Endodermal cell (in vitro differentiated cells): Measurements from ENCODE around the gene DISP3. TPM values are rescaled to one million over a fixed set of nuclear protein-coding genes. Genes with fewer than 3 reads are reported as not detected.

Experiments used
- DNase-seq: peaks from one replicate; pipeline ENCODE4 v3.0.0-alpha.2; 2017
- H3K27ac ChIP-seq: 2 replicates; pipeline ENCODE4 v1.5.1; 2013; ENCODE audit warnings: mild to moderate bottlenecking, low read depth, low read length, moderate library complexity
- H3K27me3 ChIP-seq: 2 replicates; pipeline ENCODE4 v1.6.1; 2013; ENCODE audit warnings: mild to moderate bottlenecking, low read length, moderate library complexity; ENCODE audit not compliant: insufficient read depth, control insufficient read depth, poor library complexity, severe bottlenecking
- H3K36me3 ChIP-seq: 2 replicates; pipeline ENCODE4 v1.7.0; 2013; ENCODE audit warnings: mild to moderate bottlenecking, low read length, moderate library complexity; ENCODE audit not compliant: control insufficient read depth, insufficient read depth
- H3K4me1 ChIP-seq: one replicate; pipeline ENCODE4 v1.7.0; 2013; ENCODE audit warnings: low read length; ENCODE audit not compliant: control insufficient read depth, insufficient read depth
- H3K4me3 ChIP-seq: 2 replicates; pipeline ENCODE4 v1.5.1; 2013; ENCODE audit warnings: mild to moderate bottlenecking, low read length, moderate library complexity
- H3K9ac ChIP-seq: 2 replicates; pipeline ENCODE4 v1.6.1; 2013; ENCODE audit warnings: mild to moderate bottlenecking, low read length, moderate library complexity; ENCODE audit not compliant: poor library complexity, severe bottlenecking; ENCODE audit errors: extremely low read depth
- H3K9me3 ChIP-seq: 2 replicates; pipeline ENCODE4 v1.6.1; 2013; ENCODE audit warnings: mild to moderate bottlenecking, low read length, moderate library complexity; ENCODE audit not compliant: control insufficient read depth
- H3K27ac Mint-ChIP-seq: 2 replicates; pipeline ENCODE4 v1.8.0; 2020; ENCODE audit warnings: mixed read lengths
- H3K27me3 Mint-ChIP-seq: 2 replicates; pipeline ENCODE4 v1.8.0; 2021; ENCODE audit warnings: mild to moderate bottlenecking, mixed read lengths; ENCODE audit not compliant: insufficient read depth
- H3K36me3 Mint-ChIP-seq: 2 replicates; pipeline ENCODE4 v1.8.0; 2020; ENCODE audit warnings: low read depth, mixed read lengths
- H3K4me1 Mint-ChIP-seq: 2 replicates; pipeline ENCODE4 v1.8.0; 2020; ENCODE audit warnings: mixed read lengths
- H3K4me3 Mint-ChIP-seq: 2 replicates; pipeline ENCODE4 v1.8.0; 2020; ENCODE audit warnings: mild to moderate bottlenecking, moderate library complexity, mixed read lengths
- H3K9me3 Mint-ChIP-seq: 2 replicates; pipeline ENCODE4 v1.8.0; 2020; ENCODE audit warnings: mild to moderate bottlenecking, mixed read lengths
- CTCF ChIP-seq: fragments of 200-600 bp; sonication (generic); conservative IDR thresholded peaks from 2 replicates; pipeline ENCODE4 v1.5.0; 2021; ENCODE audit warnings: antibody characterized with exemption, mild to moderate bottlenecking
- WGBS, 2 experiments: methylation state at CpG; one replicate each; pipeline versions ENCODE4 v1.1.5 to v1.1.7; 2013; ENCODE audit warnings: missing lambda C conversion rate in 2 of 2, mixed read lengths in 1 of 2; ENCODE audit not compliant: insufficient coverage in 1 of 2, insufficient read length in 1 of 2; 5-methylcytosine and 5-hydroxymethylcytosine counted together
- total RNA-seq, 2 donors: library from RNA; stranded (reverse); fragmentation: NEBNext Ultra II Directional in 1 of 2; extraction: Animal tissue kit (Norgen Biotek cat#: 25700) in 1 of 2; gene quantifications; 2 replicates in 1 of 2; 3 replicates in 1 of 2; pipeline ENCODE4 v1.2.1, GENCODE V29; 2021

The DISP3 gene
- total RNA-seq, 2 donors from 2014 or later, result 9.6 to 11.6 TPM

GRCh38 chr1:11488201-11488770 lies 9.3 kb downstream of the DISP3 start:
- H3K36me3 ChIP-seq, result no peaks in the 10 kb centered on the region
- Mint-ChIP-seq H3K4me1 (peaks cover 26% of the 10 kb centered on the region), H3K36me3 (no peaks in the 10 kb centered on the region), H3K9me3 (no peaks in the 10 kb centered on the region), H3K4me3 (no peak overlapping the region), H3K27ac (no peak overlapping the region), H3K27me3 (no peaks in the 10 kb centered on the region)
- 88 to 95% methylated on average over 3 to 8 of the region's 9 CpGs for WGBS, 2 experiments
- H3K4me1 ChIP-seq, result peaks cover 7% of the 10 kb centered on the region
- H3K27ac ChIP-seq, result no peak overlapping the region
- no peak for DNase-seq
- no peak overlapping the region for H3K9ac ChIP-seq
- H3K4me3 ChIP-seq, result no peak overlapping the region
- H3K27me3 ChIP-seq, result no peaks in the 10 kb centered on the region
- peaks cover 2% of the 10 kb centered on the region for H3K9me3 ChIP-seq
- TF ChIP-seq CTCF, result no peak

DNA sequence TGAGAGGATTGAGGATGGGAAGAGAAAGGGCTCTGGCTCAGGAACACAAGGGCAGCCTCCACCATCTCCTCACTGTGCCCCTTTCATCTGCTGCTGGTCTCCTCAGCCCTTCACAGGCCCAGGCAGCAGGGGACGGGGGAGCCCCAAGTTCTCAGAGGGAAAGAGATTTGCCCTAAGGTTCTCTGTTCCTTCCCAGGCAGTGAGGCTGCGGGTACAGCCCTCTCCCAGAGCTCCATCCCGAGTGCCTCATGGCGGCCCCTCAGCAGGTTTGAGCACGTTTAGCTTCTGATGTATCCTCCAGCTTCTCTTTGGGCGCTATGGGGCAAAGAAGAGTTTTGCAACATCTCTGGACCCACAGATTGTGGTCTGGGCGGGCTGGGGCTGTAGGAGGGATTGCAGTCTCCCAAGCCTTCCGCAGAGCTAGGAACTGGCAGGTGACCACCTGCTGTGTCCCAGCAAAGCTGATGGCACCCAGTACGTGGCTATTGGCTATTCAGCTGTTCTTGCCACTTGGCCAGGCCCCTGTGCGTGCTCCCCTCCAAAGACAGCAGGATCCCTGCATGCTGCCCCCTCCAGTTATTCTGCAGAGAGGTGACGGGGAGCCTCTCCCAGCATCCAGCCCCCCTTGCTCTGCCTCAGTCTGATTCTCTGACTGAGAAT lies 10.1 kb downstream of the DISP3 start:
- no peak for TF ChIP-seq CTCF
- Histone ChIP-seq H3K36me3 (no peaks in the 10 kb centered on the region), H3K4me1 (peaks cover 7% of the 10 kb centered on the region), H3K9ac (no peak overlapping the region), H3K9me3 (peaks cover 9% of the 10 kb centered on the region), H3K4me3 (no peak overlapping the region), H3K27me3 (no peaks in the 10 kb centered on the region), H3K27ac (no peak overlapping the region)
- Mint-ChIP-seq H3K9me3 (no peaks in the 10 kb centered on the region), H3K27me3 (no peaks in the 10 kb centered on the region), H3K27ac (no peak overlapping the region), H3K36me3 (peaks cover 3% of the 10 kb centered on the region), H3K4me3 (no peak overlapping the region), H3K4me1 (peaks cover 26% of the 10 kb centered on the region)
- DNase-seq, result no peak
- 76 to 80% methylated on average over 6 to 11 of the region's 11 CpGs for WGBS, 2 experiments

DNA sequence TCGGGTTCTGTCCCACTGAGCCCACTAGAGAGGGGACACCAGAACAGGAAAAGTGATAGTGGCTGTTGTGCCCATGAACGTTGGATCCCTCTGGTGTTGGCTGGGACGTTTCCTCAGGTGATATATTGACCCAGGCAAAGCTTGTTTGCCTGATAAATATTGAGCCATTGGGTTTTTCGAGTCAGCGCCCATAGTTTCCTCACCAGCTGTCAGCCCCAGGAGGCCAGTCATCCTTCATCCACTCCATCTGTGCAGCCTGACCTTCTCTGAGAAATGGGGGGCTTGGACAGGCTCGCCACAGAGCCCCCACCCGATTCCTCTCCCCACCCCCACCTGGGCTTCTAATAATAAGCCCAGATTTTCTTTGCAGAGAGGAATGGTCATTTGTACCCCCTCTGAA lies 13.3 kb downstream of the DISP3 start:
- no peak for DNase-seq
- H3K27me3 ChIP-seq, result no peaks in the 10 kb centered on the region
- H3K9ac ChIP-seq, result no peak overlapping the region
- Mint-ChIP-seq H3K27me3 (no peaks in the 10 kb centered on the region), H3K36me3 (peaks cover 3% of the 10 kb centered on the region), H3K9me3 (no peaks in the 10 kb centered on the region), H3K4me3 (no peak overlapping the region), H3K4me1 (peaks cover 5% of the 10 kb centered on the region), H3K27ac (no peak overlapping the region)
- H3K9me3 ChIP-seq, result peaks cover 9% of the 10 kb centered on the region
- no peak overlapping the region for H3K4me3 ChIP-seq
- no peaks in the 10 kb centered on the region for H3K36me3 ChIP-seq
- H3K27ac ChIP-seq, result no peak overlapping the region
- TF ChIP-seq CTCF, result no peak
- H3K4me1 ChIP-seq, result no peaks in the 10 kb centered on the region
- WGBS, 2 experiments, result 86 to 88% methylated on average over 5 to 7 of the region's 7 CpGs
